Mucosa of stomach (tissue), 1 donor: ENCODE results near the gene PCDHGC3.

ENCODE experiments used
- H3K27me3 ChIP-seq: one replicate; pipeline ENCODE4 v1.7.0; 2013; ENCODE audit warnings: mild to moderate bottlenecking, low read length; ENCODE audit not compliant: control insufficient read depth, insufficient read depth
- H3K36me3 ChIP-seq: one replicate; pipeline ENCODE4 v1.7.0; 2013; ENCODE audit warnings: low read length; ENCODE audit not compliant: control insufficient read depth, insufficient read depth
- H3K4me1 ChIP-seq: one replicate; pipeline ENCODE4 v1.7.0; 2013; ENCODE audit warnings: mild to moderate bottlenecking, low read length; ENCODE audit not compliant: control insufficient read depth, insufficient read depth
- H3K4me3 ChIP-seq: one replicate; pipeline ENCODE4 v1.7.0; 2013; ENCODE audit warnings: low read length
- H3K9ac ChIP-seq: one replicate; pipeline ENCODE4 v1.7.0; 2013; ENCODE audit warnings: mild to moderate bottlenecking, low read length, moderate library complexity
- H3K9me3 ChIP-seq: one replicate; pipeline ENCODE4 v1.7.0; 2013; ENCODE audit warnings: mild to moderate bottlenecking, low read length, moderate library complexity; ENCODE audit not compliant: control insufficient read depth
- donor health status: Pancreatic carcinoma.

PCDHGC3 gene

DNA sequence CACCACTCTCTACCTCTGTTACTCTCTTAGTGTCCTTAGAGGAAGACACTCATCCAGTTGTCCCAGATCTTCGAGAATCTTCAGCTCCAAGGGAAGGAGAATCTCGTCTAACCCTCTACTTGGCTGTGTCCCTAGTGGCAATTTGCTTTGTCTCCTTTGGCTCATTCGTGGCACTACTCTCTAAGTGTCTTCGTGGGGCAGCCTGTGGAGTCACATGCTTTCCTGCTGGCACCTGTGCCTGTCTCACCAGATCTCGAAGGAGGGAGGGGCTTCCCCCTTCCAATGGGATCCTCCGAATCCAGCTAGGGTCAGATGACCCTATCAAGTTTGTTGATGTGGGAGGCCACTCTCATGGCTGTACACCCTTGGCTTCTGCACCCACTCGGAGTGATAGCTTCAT is 11.4 kb downstream of the PCDHGC3 start:
- H3K36me3 ChIP-seq: no peaks in the 10 kb centered on the region
- H3K4me3 ChIP-seq: no peak overlapping the region
- H3K9ac ChIP-seq: no peak overlapping the region
- H3K9me3 ChIP-seq: no peaks in the 10 kb centered on the region
- H3K27me3 ChIP-seq: peaks cover 52% of the 10 kb centered on the region
- peaks cover 9% of the 10 kb centered on the region for H3K4me1 ChIP-seq

DNA sequence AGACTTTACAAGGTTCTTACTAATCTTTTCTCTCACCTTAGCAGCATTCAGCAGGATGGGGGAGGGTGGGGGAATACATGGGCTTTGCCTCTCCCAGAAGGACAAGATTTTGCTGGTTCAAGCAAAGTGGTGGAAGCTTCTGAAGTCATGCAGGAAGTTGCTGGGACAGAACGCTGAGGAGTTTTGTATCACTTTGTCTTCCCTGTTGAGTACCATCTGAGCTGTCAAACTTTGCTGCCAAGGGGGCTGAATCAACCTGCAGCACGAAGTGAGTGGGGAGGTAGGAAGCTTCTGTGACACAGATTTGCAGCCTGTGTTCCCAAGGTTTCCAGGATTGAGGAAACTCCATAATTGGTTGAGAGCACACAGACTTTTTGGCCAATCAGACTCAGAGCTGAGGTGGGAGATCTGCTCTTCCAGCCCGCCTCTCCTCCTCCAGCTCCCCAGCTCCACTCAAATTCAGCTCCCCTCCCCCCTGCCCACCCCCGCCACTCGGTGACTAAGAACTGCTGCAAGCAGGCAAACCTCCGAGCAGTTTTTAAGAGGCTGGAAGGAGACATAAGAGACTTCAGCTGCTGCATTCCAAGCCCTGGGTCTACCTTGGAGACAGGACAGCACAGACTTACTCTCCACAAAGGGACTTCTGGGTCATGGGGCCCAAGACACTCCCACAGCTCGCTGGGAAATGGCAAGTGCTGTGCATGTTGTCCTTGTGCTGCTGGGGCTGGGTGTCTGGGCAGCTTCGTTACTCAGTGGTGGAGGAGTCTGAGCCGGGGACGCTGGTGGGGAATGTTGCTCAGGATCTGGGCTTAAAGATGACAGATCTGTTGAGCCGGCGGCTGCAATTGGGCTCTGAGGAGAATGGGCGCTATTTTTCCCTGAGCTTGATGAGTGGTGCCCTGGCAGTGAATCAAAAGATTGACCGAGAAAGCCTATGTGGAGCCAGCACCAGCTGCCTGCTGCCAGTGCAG is 13.1 kb downstream of the PCDHGC3 start, which contains the start of gene PCDHGC5:
TSS of gene PCDHGC5 (plus strand) at position 491 of the 971 bp plus-strand sequence. CDS start at position 651, 160 bp downstream.
- Histone ChIP-seq H3K9ac (no peak within 1 kb of the TSS), H3K27me3 (peaks cover 61% of the 10 kb centered on the region), H3K9me3 (no peaks in the 10 kb centered on the region), H3K36me3 (no peaks in the 10 kb centered on the region), H3K4me3 (no peak within 1 kb of the TSS), H3K4me1 (peaks cover 9% of the 10 kb centered on the region)

- H3K4me3 ChIP-seq: no peak overlapping the region
- H3K27me3 ChIP-seq: peaks cover 55% of the 10 kb centered on the region
- H3K9ac ChIP-seq: no peak overlapping the region
- no peaks in the 10 kb centered on the region for H3K9me3 ChIP-seq
- no peaks in the 10 kb centered on the region for H3K36me3 ChIP-seq
- peaks cover 6% of the 10 kb centered on the region for H3K4me1 ChIP-seq
These were observed 14.1 kb downstream of the PCDHGC3 start for GRCh38 chr5:141489841-141490240.

- Histone ChIP-seq H3K9me3 (no peaks in the 10 kb centered on the region), H3K4me1 (peaks cover 2% of the 10 kb centered on the region), H3K9ac (no peak overlapping the region), H3K27me3 (peaks cover 50% of the 10 kb centered on the region), H3K36me3 (no peaks in the 10 kb centered on the region), H3K4me3 (no peak overlapping the region)
These were observed 14.5 kb downstream of the PCDHGC3 start for GRCh38 chr5:141490271-141490670.

- Histone ChIP-seq H3K4me1 (no peaks in the 10 kb centered on the region), H3K36me3 (no peaks in the 10 kb centered on the region)
These were observed 15.0 kb downstream of the PCDHGC3 start for GRCh38 chr5:141490771-141491170.

DNA sequence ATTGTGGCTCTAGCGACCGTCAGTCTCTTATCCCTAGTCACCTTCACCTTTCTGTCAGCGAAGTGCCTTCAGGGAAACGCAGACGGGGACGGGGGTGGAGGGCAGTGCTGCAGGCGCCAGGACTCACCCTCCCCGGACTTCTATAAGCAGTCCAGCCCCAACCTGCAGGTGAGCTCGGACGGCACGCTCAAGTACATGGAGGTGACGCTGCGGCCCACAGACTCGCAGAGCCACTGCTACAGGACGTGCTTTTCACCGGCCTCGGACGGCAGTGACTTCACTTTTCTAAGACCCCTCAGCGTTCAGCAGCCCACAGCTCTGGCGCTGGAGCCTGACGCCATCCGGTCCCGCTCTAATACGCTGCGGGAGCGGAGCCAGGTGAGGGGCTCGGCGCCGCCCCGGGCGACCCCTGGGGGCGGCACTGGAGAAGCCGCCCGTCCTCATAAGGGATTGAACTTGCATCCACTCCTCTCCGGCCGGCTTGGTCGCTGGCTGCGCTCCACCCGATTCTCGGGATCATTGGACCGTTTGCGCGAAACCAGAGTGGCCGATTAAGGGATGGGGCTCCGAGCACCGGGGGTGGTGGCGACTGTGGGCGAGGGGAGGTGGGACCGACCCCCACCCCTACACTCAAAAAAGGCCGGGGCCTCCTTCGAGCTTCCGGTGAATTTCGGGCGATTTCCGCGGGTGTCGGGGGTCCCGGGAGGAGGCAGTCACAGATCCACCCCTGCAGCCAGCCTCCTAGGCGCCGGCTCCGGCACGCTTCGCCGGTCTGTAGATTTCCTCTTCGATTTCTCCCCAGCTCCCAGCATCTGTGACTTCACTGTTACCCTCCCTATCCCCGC is 15.8 kb downstream of the PCDHGC3 start:
- Histone ChIP-seq H3K9ac (no peak overlapping the region), H3K4me3 (no peak overlapping the region), H3K36me3 (no peaks in the 10 kb centered on the region), H3K27me3 (peaks cover 38% of the 10 kb centered on the region), H3K4me1 (no peaks in the 10 kb centered on the region), H3K9me3 (no peaks in the 10 kb centered on the region)

More at GRCh38 chr5:141490771-141491170, 15.0 kb downstream of the PCDHGC3 start:
- Histone ChIP-seq H3K27me3 (peaks cover 45% of the 10 kb centered on the region), H3K9me3 (no peaks in the 10 kb centered on the region), H3K9ac (no peak overlapping the region), H3K4me3 (no peak overlapping the region)

DNA sequence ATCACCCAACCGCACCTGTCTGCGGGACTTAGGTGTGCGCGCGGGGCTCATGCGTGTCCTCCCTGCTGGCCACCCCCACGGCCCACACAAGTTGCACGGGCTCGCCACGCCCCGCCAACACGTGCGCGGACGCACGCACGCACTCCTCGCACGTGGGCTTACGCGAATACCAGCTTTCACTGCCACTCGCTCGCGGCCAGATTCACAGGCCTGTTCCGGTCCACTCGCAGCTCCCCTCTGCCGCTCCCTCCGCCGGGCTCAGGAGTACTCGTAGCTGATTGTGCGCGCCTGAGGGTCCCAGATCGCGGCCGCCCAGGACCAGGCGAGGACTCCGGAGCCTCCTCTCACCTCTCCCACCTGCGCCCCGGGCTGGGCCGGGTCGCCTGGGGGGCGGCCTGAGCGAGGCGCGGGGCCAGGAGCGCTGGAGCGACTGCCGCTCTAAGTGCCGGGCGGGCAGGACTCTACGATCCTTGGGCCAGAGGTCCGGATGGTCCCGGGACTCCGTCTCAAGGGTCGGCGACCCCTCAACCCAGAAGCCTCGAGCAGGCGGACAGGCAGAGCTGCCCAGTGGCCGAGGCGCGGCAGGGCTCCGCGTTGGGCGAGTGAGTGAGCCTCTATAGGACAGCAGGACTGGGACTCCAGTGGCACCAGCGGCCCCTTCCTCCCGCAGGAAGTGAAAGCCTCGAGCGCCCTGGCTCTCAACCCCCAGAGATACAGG is 16.6 kb downstream of the PCDHGC3 start:
- Histone ChIP-seq H3K27me3 (peaks cover 38% of the 10 kb centered on the region), H3K9ac (no peak overlapping the region), H3K36me3 (no peaks in the 10 kb centered on the region), H3K4me1 (no peaks in the 10 kb centered on the region), H3K9me3 (no peaks in the 10 kb centered on the region), H3K4me3 (no peak overlapping the region)

- Histone ChIP-seq H3K9ac (no peak overlapping the region), H3K36me3 (no peaks in the 10 kb centered on the region), H3K27me3 (peaks cover 38% of the 10 kb centered on the region), H3K9me3 (no peaks in the 10 kb centered on the region), H3K4me3 (no peak overlapping the region), H3K4me1 (no peaks in the 10 kb centered on the region)
These were observed 18.0 kb downstream of the PCDHGC3 start for GRCh38 chr5:141493500-141494422.

- H3K4me1 ChIP-seq: no peaks in the 10 kb centered on the region
- H3K9me3 ChIP-seq: no peaks in the 10 kb centered on the region
- H3K27me3 ChIP-seq: peaks cover 38% of the 10 kb centered on the region
- H3K36me3 ChIP-seq: no peaks in the 10 kb centered on the region
- H3K9ac ChIP-seq: no peak overlapping the region
- H3K4me3 ChIP-seq: no peak overlapping the region
These were observed 19.1 kb downstream of the PCDHGC3 start for GRCh38 chr5:141494761-141495452.

GRCh38 chr5:141495453-141495811 is 19.7 kb downstream of the PCDHGC3 start:
- Histone ChIP-seq H3K9ac (no peak overlapping the region), H3K36me3 (no peaks in the 10 kb centered on the region), H3K9me3 (no peaks in the 10 kb centered on the region), H3K27me3 (peaks cover 36% of the 10 kb centered on the region), H3K4me3 (no peak overlapping the region), H3K4me1 (no peaks in the 10 kb centered on the region)
